ENCODE measurements around the gene DCAF12.

The DCAF12 gene

DNA sequence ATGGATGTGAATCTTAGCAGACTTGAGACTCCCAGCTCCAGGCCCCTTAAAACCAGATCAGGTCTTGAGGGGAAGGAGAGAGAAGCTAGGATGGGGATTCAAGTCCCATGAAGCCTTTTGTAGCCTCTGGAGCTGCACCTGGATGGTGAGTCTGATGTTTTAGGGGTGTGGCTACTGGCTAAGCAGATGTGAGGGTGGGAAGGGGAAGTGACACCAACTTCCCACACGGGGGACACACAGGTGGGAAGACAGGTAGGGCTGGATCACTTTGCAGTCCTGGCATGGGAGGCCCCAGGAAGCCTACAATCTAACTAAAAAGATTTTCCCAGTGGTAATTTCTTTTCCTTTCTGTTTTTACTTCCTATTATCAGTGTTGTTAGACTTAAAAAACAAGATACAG is 39.1 kb downstream of the DCAF12 start:
- H3K27me3 ChIP-seq (ENCODE audit: insufficient read depth, low read depth, severe bottlenecking): no peaks in the 10 kb centered on the region
- peaks cover 57% of the 10 kb centered on the region for H3K36me3 ChIP-seq
- H3K27ac ChIP-seq: no peak overlapping the region
- no peak overlapping the region for H3K4me3 ChIP-seq (ENCODE audit: low read depth, low read length)
- TF ChIP-seq, protein P1, sequence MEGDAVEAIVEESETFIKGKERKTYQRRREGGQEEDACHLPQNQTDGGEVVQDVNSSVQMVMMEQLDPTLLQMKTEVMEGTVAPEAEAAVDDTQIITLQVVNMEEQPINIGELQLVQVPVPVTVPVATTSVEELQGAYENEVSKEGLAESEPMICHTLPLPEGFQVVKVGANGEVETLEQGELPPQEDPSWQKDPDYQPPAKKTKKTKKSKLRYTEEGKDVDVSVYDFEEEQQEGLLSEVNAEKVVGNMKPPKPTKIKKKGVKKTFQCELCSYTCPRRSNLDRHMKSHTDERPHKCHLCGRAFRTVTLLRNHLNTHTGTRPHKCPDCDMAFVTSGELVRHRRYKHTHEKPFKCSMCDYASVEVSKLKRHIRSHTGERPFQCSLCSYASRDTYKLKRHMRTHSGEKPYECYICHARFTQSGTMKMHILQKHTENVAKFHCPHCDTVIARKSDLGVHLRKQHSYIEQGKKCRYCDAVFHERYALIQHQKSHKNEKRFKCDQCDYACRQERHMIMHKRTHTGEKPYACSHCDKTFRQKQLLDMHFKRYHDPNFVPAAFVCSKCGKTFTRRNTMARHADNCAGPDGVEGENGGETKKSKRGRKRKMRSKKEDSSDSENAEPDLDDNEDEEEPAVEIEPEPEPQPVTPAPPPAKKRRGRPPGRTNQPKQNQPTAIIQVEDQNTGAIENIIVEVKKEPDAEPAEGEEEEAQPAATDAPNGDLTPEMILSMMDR (IDR thresholded peaks at IDR 0.05; ENCODE audit: low read depth, low read length): no peak
- no peak for DNase-seq
- no peaks in the 10 kb centered on the region for H3K9me3 ChIP-seq (ENCODE audit: severe bottlenecking)

DNA sequence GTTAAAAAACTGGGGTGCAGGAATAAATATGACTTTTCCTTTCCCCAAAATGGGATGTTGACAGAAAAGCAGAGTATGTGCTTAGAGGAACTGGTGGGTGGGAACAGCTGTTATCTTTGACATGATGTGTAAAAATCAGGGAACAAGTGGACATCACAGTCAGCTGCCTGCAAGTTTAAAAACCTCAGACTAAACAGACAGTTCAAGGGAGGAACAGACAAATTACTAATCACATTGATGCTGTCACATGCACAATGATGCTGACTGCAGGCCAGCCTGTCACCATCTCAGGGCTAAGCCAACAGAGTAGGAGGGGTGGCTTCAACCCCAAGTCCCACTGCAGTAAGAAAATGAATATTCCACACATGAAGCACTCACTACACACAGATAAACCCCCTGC is 39.6 kb downstream of the DCAF12 start:
- peaks cover 52% of the 10 kb centered on the region for H3K36me3 ChIP-seq
- TF ChIP-seq, protein P1 (IDR thresholded peaks at IDR 0.05; ENCODE audit: low read depth, low read length): no peak

DNA sequence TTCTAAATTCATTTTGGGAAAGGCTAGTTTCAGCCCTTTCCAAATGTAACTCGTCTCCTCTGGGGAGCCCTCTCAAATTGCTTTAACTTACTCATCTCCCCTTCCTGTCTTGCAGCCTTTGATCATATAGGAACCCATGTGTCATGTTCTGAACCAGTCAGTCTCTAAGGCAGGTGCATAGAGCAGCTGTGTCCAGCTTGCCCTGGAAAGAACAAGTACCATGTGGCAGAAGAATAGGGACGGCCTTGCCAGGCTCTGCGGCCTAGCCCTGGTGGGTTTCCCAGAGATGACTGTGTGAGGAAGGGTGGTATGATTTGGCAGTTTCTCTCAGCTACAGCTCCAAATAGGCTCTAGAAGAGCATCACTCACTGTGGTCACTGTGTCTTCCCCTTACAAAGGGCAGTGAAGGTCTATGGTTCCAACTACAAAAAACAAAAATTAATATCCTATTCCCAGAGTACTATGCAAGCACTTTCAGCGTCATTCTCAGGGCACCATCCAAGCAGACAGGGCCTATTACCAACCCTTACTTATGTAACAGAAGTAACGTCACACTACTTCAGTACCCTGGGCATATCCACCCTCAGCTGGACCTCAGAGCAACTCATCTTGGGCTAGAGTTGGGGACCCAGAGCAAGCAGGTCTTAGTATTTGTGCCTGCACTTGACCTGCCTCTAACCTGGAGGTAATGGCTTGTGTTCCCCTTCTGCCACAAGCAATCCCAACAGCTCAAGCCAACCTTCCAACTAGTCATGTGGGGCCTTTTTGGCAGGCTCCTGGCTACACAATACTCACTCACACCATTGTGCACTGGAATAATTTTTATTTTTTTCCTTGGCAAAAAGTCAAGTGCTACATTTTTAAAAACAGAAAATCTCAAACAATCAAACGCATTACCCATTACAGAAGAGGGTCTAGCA is 40.7 kb downstream of the DCAF12 start:
- H3K27me3 ChIP-seq (ENCODE audit: insufficient read depth, low read depth, severe bottlenecking): no peaks in the 10 kb centered on the region
- H3K27ac ChIP-seq: no peak overlapping the region
- no peaks in the 10 kb centered on the region for H3K9me3 ChIP-seq (ENCODE audit: severe bottlenecking)
- no peak for DNase-seq
- H3K4me3 ChIP-seq (ENCODE audit: low read depth, low read length): no peak overlapping the region
- H3K36me3 ChIP-seq: peaks cover 45% of the 10 kb centered on the region
- TF ChIP-seq, protein P1 (IDR thresholded peaks at IDR 0.05; ENCODE audit: low read depth, low read length): no peak

More for the DNA sequence above, 39.6 kb downstream of the DCAF12 start:
- DNase-seq: no peak
- H3K27ac ChIP-seq: no peak overlapping the region
- no peaks in the 10 kb centered on the region for H3K27me3 ChIP-seq (ENCODE audit: insufficient read depth, low read depth, severe bottlenecking)
- H3K9me3 ChIP-seq (ENCODE audit: severe bottlenecking): no peaks in the 10 kb centered on the region
- H3K4me3 ChIP-seq (ENCODE audit: low read depth, low read length): no peak overlapping the region

DNA sequence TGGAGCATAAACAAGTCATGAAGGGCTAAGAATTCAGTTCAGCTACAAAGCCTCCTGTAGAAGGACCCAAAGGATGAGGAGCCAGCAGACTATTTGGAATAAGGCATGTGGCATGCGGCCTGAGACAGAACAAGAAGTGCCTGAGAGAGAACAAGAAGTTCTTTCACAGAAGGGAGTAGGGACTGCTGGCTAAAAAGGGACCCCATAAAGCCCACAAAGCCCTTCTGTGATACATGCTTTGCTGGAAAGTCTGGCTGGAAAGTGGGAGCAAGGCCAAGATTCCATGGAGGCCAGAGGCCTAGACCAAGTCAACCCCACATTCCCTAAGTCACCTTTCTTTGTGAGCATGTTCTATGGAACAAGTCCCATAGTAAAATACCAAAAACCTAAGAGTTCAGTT is 41.9 kb downstream of the DCAF12 start:
- no peak overlapping the region for H3K4me3 ChIP-seq (ENCODE audit: low read depth, low read length)
- DNase-seq: no peak
- peaks cover 34% of the 10 kb centered on the region for H3K36me3 ChIP-seq
- H3K27me3 ChIP-seq (ENCODE audit: insufficient read depth, low read depth, severe bottlenecking): no peaks in the 10 kb centered on the region
- TF ChIP-seq, protein P1 (IDR thresholded peaks at IDR 0.05; ENCODE audit: low read depth, low read length): no peak
- no peak overlapping the region for H3K27ac ChIP-seq
- no peaks in the 10 kb centered on the region for H3K9me3 ChIP-seq (ENCODE audit: severe bottlenecking)

DNA sequence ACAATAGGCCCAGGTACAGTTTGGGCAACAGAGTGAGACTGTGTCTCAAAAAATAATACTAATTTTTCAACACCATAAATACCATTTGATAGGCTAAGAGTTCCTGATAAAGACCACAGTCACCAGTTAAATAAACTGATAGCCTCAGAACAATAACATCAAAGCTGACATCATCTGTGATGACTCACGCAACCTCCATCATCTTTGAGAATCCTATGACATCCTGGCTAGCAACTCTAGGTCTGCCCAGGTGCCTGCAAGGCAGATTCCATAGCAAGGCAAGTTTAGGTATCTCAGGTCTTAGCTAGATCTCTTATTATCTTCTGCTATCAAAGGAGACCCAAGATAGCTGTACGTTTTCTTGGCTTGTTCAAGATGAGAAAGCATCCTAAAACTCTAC is 47.3 kb downstream of the DCAF12 start:
- no peak overlapping the region for H3K4me3 ChIP-seq (ENCODE audit: low read depth, low read length)
- TF ChIP-seq, protein P1 (IDR thresholded peaks at IDR 0.05; ENCODE audit: low read depth, low read length): no peak
- no peak overlapping the region for H3K27ac ChIP-seq
- H3K9me3 ChIP-seq (ENCODE audit: severe bottlenecking): no peaks in the 10 kb centered on the region
- H3K36me3 ChIP-seq: no peaks in the 10 kb centered on the region
- no peaks in the 10 kb centered on the region for H3K27me3 ChIP-seq (ENCODE audit: insufficient read depth, low read depth, severe bottlenecking)
- no peak for DNase-seq
